ENCODE results near the gene AHR.

GRCh38 chr7:17369691-17370426 lies 71.4 kb downstream of the AHR start:
- no peak for TF ChIP-seq CTCF (IDR thresholded peaks at IDR 0.05 in 8 of 11, conservative IDR thresholded peaks at IDR 0.05 in 3 of 11)
- no peak for TF ChIP-seq POLR2A (IDR thresholded peaks at IDR 0.05)
